Stimulated activated naive CD8-positive, alpha-beta T cell treated with anti-CD3 and anti-CD28 coated beads, Interleukin-15, Interleukin-2, amounts not matched to agents 100 ng/mL and 50 ng/mL, for 24 hours (primary cell): Measurements from ENCODE around the gene SCT.

Source experiments
- H3K27ac Mint-ChIP-seq: one replicate; pipeline ENCODE4 v1.8.0; 2021; ENCODE audit warnings: mild to moderate bottlenecking, mixed read lengths
- H3K27me3 Mint-ChIP-seq: one replicate; pipeline ENCODE4 v1.8.0; 2021; ENCODE audit warnings: mixed read lengths
- H3K36me3 Mint-ChIP-seq: one replicate; pipeline ENCODE4 v1.8.0; 2021; ENCODE audit warnings: low read depth, mixed read lengths
- H3K4me1 Mint-ChIP-seq: one replicate; pipeline ENCODE4 v1.8.0; 2021; ENCODE audit warnings: low read depth, mixed read lengths
- H3K4me3 Mint-ChIP-seq: one replicate; pipeline ENCODE4 v1.8.0; 2021; ENCODE audit warnings: mild to moderate bottlenecking, mixed read lengths
- H3K9me3 Mint-ChIP-seq: one replicate; pipeline ENCODE4 v1.8.0; 2021; ENCODE audit warnings: mixed read lengths

SCT gene

DNA sequence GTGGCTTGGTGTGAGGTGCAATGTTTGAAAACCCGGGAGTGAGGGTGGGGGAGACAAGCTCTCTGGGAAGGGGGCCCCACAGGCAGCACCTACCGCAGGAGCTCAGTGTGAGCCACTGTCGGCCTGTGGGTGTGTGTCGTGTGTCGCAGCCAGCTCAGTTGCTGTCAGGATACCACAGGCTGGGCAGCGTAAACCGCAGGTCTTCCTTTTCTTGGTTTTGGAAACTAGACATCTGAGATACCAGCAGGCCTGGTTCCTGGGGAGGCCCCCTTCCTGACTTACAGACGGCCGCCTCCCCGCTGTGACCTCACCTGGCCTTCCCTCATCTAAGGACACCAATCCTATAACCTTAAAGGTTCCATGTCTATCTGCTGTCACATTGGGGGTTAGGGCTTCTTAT, 30.6 kb downstream of the SCT start:
- no peaks in the 10 kb centered on the region for H3K27me3 Mint-ChIP-seq
- no peaks in the 10 kb centered on the region for H3K9me3 Mint-ChIP-seq
- peak overlapping the region; percentile 21 for H3K27ac Mint-ChIP-seq
- H3K4me3 Mint-ChIP-seq: no peak overlapping the region
- peaks cover 6% of the 10 kb centered on the region for H3K4me1 Mint-ChIP-seq
- H3K36me3 Mint-ChIP-seq: peaks cover 56% of the 10 kb centered on the region

GRCh38 chr11:595400-595799, 31.6 kb downstream of the SCT start:
- H3K4me1 Mint-ChIP-seq: peaks cover 6% of the 10 kb centered on the region
- H3K4me3 Mint-ChIP-seq: no peak overlapping the region
- H3K9me3 Mint-ChIP-seq: no peaks in the 10 kb centered on the region
- H3K27ac Mint-ChIP-seq: no peak overlapping the region
- H3K27me3 Mint-ChIP-seq: no peaks in the 10 kb centered on the region
- peaks cover 63% of the 10 kb centered on the region for H3K36me3 Mint-ChIP-seq

DNA sequence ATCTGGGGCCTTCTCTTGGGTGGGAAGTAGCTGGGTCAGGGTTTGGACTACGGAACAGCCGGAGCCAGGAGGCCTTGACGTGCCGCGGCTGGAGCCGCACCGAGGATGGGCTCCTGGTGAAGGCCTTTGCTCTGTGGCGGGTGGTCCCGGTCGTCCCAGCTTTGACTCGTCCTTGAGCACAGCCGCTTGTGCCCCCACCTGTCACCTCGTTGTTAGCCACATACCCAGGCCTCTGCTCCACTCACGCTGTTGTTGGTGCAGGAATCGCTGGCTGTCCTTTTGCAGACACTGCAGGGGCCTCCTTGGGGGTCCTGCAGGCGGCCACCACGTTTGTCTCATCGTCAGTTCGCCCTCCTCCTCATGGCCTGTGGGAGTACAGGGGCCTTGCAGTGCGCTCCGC, 33.6 kb downstream of the SCT start:
- Mint-ChIP-seq H3K4me1 (peaks cover 6% of the 10 kb centered on the region), H3K27ac (no peak overlapping the region), H3K4me3 (no peak overlapping the region), H3K9me3 (no peaks in the 10 kb centered on the region), H3K27me3 (no peaks in the 10 kb centered on the region), H3K36me3 (peaks cover 77% of the 10 kb centered on the region)

DNA sequence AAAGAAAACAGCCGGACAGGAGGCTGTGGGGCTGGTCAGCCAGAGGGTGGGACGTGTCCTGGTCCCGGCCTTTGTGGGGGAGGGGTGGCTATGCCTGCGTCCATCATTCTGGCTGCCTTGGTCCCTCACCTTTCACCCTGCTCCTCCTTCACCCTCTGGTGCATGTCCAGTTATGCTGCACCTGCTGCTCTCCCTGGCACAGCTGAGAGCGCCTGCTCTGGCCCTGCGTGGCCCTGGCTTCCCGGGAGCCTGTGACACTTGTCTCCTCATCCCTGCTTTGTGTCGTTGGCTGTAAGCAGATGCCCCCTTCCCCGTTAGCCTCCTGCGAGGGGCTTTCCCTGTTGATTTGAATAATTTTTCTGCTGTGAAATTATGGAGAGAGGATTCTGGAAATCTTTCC, 34.1 kb downstream of the SCT start:
- peaks cover 81% of the 10 kb centered on the region for H3K36me3 Mint-ChIP-seq
- no peaks in the 10 kb centered on the region for H3K27me3 Mint-ChIP-seq
- no peak overlapping the region for H3K27ac Mint-ChIP-seq
- no peak overlapping the region for H3K4me3 Mint-ChIP-seq
- peaks cover 11% of the 10 kb centered on the region for H3K4me1 Mint-ChIP-seq
- no peaks in the 10 kb centered on the region for H3K9me3 Mint-ChIP-seq

DNA sequence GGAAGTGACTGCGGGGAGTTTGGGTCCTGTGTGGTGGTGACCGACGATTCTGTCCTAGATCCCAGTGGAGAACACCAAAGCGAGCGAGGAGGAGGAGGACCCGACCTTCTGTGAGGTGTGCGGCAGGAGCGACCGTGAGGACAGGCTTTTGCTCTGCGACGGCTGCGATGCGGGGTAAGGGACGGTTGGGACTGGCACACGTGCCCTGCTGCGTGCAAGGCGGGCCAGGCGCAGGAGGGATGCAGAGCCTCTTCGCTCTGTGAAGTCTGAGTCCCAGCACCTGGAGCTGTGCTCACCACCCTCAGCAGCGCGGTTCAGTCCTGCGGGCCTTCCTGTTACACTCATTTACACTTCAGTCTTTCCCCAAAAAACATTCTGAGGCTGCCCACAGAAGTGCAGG, 34.5 kb downstream of the SCT start:
- Mint-ChIP-seq H3K27ac (peak overlapping the region; percentile 55), H3K36me3 (peaks cover 85% of the 10 kb centered on the region), H3K27me3 (no peaks in the 10 kb centered on the region), H3K9me3 (no peaks in the 10 kb centered on the region), H3K4me3 (no peak overlapping the region), H3K4me1 (peaks cover 15% of the 10 kb centered on the region)

DNA sequence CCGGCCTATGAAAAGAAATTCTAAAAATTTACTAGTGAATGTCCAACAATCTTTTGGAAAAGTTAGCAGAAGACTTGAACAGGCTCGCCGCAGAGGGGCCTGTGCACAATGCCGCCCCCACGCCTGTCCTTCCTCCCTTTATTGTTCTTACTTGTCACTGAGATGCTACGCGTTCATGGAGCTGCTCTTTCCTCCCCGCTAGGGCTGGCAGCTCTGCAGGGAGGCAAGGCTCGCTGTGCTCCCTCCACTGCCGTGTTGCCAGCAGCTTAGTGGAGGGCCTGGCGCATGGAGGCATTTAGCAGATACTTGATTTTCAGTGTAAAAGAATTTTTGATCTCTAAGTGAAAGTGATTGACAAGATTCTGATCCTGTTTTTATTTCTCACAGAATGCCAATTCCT, 36.0 kb downstream of the SCT start:
- no peaks in the 10 kb centered on the region for H3K9me3 Mint-ChIP-seq
- no peak overlapping the region for H3K4me3 Mint-ChIP-seq
- H3K27ac Mint-ChIP-seq: no peak overlapping the region
- peaks cover 23% of the 10 kb centered on the region for H3K4me1 Mint-ChIP-seq
- H3K36me3 Mint-ChIP-seq: peaks cover 82% of the 10 kb centered on the region
- no peaks in the 10 kb centered on the region for H3K27me3 Mint-ChIP-seq

DNA sequence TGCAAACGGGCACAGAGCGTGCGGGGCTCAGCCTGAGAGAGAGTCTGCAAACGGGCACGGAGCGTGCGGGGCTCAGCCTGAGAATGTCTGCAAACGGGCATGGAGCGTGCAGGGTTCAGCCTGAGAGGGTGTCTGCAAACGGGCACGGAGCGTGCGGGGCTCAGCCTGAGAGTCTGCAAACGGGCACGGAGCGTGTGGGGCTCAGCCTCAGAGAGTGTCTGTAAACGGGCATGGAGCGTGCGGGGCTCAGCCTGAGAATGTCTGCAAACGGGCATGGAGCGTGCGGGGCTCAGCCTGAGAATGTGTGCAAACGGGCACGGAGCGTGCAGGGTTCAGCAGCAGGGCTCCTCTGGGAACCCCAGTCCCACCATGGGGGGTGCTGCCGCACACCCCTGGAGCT, 37.2 kb downstream of the SCT start:
- Mint-ChIP-seq H3K27ac (no peak overlapping the region), H3K9me3 (no peaks in the 10 kb centered on the region), H3K4me3 (no peak overlapping the region), H3K4me1 (peaks cover 23% of the 10 kb centered on the region), H3K27me3 (no peaks in the 10 kb centered on the region), H3K36me3 (peaks cover 73% of the 10 kb centered on the region)

- H3K4me3 Mint-ChIP-seq: peak overlapping the region; percentile 72
- peak overlapping the region; percentile 96 for H3K27ac Mint-ChIP-seq
- no peaks in the 10 kb centered on the region for H3K9me3 Mint-ChIP-seq
- no peaks in the 10 kb centered on the region for H3K27me3 Mint-ChIP-seq
- H3K36me3 Mint-ChIP-seq: peaks cover 70% of the 10 kb centered on the region
- peaks cover 23% of the 10 kb centered on the region for H3K4me1 Mint-ChIP-seq
Observed at GRCh38 chr11:587978-588380, 39.0 kb downstream of the SCT start.

- Mint-ChIP-seq H3K9me3 (no peaks in the 10 kb centered on the region), H3K27ac (peak overlapping the region; percentile 96), H3K4me1 (peaks cover 23% of the 10 kb centered on the region), H3K4me3 (peak overlapping the region; percentile 72), H3K27me3 (no peaks in the 10 kb centered on the region), H3K36me3 (peaks cover 65% of the 10 kb centered on the region)
Observed at GRCh38 chr11:587546-587945, 39.4 kb downstream of the SCT start.

DNA sequence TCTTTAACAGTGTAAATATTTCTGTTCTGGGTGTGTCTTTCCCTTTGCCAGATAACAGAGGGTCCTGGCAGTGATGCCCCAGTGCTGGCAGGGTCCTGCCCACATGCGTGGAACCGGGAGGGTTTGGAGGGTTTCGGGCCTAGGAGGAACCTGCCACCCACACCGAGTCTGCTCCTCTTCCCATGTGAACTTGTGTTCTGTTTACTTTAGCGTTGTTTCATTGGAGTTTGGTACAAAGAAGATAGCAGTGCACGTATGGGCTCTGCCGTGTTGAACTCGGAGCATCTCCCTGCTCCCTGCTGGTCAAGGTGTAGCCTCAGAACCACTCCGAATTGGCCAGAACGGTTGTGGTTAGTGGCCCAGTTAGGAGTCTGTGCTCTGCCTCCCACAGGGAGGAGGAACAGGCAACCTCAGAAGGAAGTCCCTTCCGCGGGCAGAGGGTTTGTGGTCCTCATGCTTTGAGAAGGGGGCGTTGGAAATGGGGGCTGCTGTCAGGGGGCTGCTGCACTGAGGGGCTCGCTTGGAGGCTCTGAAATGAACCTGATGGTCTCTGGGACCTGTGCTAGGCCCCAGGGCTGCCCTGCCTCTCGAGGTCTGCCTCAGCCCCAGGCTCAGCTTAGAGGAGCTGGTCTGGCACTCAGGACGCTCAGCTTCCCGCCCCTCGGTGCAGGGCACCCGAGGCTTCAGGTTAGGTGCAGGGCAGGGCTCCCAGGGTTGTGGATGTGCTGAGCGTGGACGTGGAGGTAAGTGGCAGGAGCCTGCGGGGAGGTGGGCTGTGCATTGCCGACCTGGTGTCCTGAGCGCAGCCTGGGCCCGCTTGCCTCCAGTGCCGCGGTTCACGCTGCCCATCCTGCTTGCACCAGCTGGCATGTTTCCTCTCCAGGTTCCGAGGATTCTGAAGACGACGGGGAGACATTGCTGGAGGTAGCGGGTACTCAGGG, 40.3 kb downstream of the SCT start:
- H3K9me3 Mint-ChIP-seq: no peaks in the 10 kb centered on the region
- no peak overlapping the region for H3K4me3 Mint-ChIP-seq
- H3K36me3 Mint-ChIP-seq: peaks cover 66% of the 10 kb centered on the region
- H3K4me1 Mint-ChIP-seq: peaks cover 23% of the 10 kb centered on the region
- no peaks in the 10 kb centered on the region for H3K27me3 Mint-ChIP-seq
- peak overlapping the region; percentile 83 for H3K27ac Mint-ChIP-seq

DNA sequence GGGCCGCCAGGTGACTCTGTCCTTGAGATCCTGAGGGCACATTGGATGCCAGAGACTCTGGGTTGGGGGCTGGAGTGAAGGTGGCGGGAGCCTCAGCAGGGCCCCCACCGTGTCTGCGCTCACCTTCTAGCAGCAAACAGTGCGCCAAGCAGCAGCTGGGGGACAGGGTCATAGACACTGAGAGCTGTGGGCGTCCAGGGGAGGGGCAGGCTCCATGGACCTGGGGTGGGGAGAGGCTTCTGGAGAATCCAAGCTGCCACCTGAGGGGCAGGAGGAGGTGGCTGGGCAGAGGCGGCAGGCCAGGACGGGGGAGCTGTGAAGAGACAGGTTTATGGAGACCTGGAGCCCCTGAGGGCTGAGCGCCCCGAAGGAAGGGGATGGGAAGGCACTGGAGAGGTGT, 42.7 kb downstream of the SCT start:
- H3K4me1 Mint-ChIP-seq: peaks cover 38% of the 10 kb centered on the region
- H3K27ac Mint-ChIP-seq: no peak overlapping the region
- H3K27me3 Mint-ChIP-seq: no peaks in the 10 kb centered on the region
- H3K4me3 Mint-ChIP-seq: no peak overlapping the region
- peaks cover 52% of the 10 kb centered on the region for H3K36me3 Mint-ChIP-seq
- no peaks in the 10 kb centered on the region for H3K9me3 Mint-ChIP-seq

- peaks cover 44% of the 10 kb centered on the region for H3K4me1 Mint-ChIP-seq
Observed at GRCh38 chr11:581752-582151, 45.2 kb downstream of the SCT start.

DNA sequence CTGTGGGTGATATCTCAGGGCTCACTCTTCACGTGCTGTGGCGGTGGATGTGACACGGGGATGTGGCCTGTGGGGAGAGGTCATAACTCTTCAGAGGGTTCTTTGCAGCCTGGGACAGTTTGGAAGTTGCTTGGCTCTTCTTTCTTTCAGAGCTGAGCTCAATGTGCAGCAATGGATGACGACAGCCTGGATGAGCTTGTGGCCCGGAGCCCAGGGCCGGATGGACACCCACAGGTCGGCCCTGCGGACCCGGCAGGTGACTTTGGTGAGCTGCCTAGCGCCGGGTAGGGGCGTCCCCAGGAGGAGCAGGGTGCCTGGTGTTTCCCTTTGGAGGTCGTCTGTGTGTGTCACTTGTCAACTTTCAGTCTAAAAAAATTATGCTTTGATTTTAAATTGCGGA, 45.6 kb downstream of the SCT start:
- H3K27me3 Mint-ChIP-seq: no peaks in the 10 kb centered on the region
- H3K4me1 Mint-ChIP-seq: peaks cover 41% of the 10 kb centered on the region
- peak overlapping the region; percentile 54 for H3K27ac Mint-ChIP-seq
- no peaks in the 10 kb centered on the region for H3K9me3 Mint-ChIP-seq
- H3K4me3 Mint-ChIP-seq: no peak overlapping the region
- H3K36me3 Mint-ChIP-seq: peaks cover 38% of the 10 kb centered on the region

More at GRCh38 chr11:581752-582151, 45.2 kb downstream of the SCT start:
- H3K9me3 Mint-ChIP-seq: no peaks in the 10 kb centered on the region
- no peaks in the 10 kb centered on the region for H3K27me3 Mint-ChIP-seq
- no peak overlapping the region for H3K4me3 Mint-ChIP-seq
- no peak overlapping the region for H3K27ac Mint-ChIP-seq
- peaks cover 41% of the 10 kb centered on the region for H3K36me3 Mint-ChIP-seq

GRCh38 chr11:579830-580601, 47.0 kb downstream of the SCT start:
- H3K27ac Mint-ChIP-seq: no peak overlapping the region
- peaks cover 35% of the 10 kb centered on the region for H3K36me3 Mint-ChIP-seq
- H3K4me3 Mint-ChIP-seq: peak overlapping the region; percentile 30
- H3K27me3 Mint-ChIP-seq: peaks cover 2% of the 10 kb centered on the region
- H3K4me1 Mint-ChIP-seq: peaks cover 39% of the 10 kb centered on the region
- no peaks in the 10 kb centered on the region for H3K9me3 Mint-ChIP-seq

DNA sequence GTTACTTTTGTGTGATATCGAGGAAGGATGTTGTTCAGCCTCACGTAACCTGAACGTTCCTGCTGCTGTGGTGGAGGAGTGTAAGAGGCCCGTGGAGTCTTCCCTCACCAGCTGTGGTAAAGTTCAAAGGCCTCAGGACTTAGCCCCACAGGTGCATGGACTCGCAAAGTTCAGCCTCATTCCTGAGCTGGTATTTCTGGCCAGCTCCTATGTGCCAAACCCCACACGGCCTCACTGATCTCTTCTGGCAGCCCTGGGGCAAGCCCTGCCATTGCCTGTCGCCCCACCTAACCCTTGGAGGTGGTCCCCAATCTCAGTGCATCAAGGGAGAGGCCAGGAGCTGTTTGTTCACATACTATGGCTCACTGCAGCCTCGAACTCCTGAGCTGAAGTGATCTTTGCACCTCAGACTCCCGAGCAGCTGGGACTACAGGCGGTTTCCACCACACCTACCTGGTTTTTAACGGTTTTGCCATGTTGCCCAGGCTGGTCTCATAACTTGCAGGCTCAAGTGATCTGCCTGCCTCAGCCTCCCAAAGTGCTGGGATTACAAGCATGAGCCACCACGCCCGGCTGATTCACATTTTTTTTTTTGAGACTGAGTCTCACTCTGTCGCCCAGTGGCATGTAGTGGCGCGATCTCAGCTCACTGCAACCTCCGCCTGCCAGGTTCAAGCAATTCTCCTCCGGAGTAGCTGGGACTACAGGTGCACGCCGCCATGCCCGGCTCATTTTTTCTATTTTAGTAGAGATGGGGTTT, 48.5 kb downstream of the SCT start:
- H3K36me3 Mint-ChIP-seq: peaks cover 25% of the 10 kb centered on the region
- H3K27me3 Mint-ChIP-seq: peaks cover 12% of the 10 kb centered on the region
- H3K4me1 Mint-ChIP-seq: peaks cover 51% of the 10 kb centered on the region
- no peak overlapping the region for H3K27ac Mint-ChIP-seq
- H3K9me3 Mint-ChIP-seq: no peaks in the 10 kb centered on the region
- H3K4me3 Mint-ChIP-seq: peak overlapping the region; percentile 92
